ENCODE data around the gene RBM19.

Gene RBM19

GRCh38 chr12:113847856-113848255 is 118.3 kb downstream of the RBM19 start:
- DNase-seq = no peak

GRCh38 chr12:113846883-113847755 is 119.0 kb downstream of the RBM19 start:
- no peak for DNase-seq

- no peak for DNase-seq
Observed at GRCh38 chr12:113845900-113846674, 120.0 kb downstream of the RBM19 start.

- DNase-seq = no peak
Observed at GRCh38 chr12:113844495-113845210, 121.5 kb downstream of the RBM19 start.

- DNase-seq = no peak
Observed at GRCh38 chr12:113842699-113843098, 123.4 kb downstream of the RBM19 start.

GRCh38 chr12:113841786-113842185 is 124.3 kb downstream of the RBM19 start:
- DNase-seq = no peak

- DNase-seq = no peak
Observed at GRCh38 chr12:113840401-113841042, 125.6 kb downstream of the RBM19 start.

- DNase-seq = no peak
Observed at GRCh38 chr12:113838896-113839295, 127.2 kb downstream of the RBM19 start.

GRCh38 chr12:113837528-113838296 is 128.4 kb downstream of the RBM19 start:
- DNase-seq = no peak

- no peak for DNase-seq
Observed at GRCh38 chr12:113837084-113837483, 129.0 kb downstream of the RBM19 start.

- no peak for DNase-seq
Observed at GRCh38 chr12:113835896-113836295, 130.2 kb downstream of the RBM19 start.

- no peak for DNase-seq
Observed at GRCh38 chr12:113835433-113835832, 130.7 kb downstream of the RBM19 start.

GRCh38 chr12:113833422-113833821 is 132.7 kb downstream of the RBM19 start:
- no peak for DNase-seq

GRCh38 chr12:113831476-113831875 is 134.6 kb downstream of the RBM19 start:
- no peak for DNase-seq

- no peak for DNase-seq
Observed at GRCh38 chr12:113831016-113831415, 135.1 kb downstream of the RBM19 start.

GRCh38 chr12:113829212-113829611 is 136.9 kb downstream of the RBM19 start:
- DNase-seq = no peak

- no peak for DNase-seq
Observed at GRCh38 chr12:113827539-113828114, 138.5 kb downstream of the RBM19 start.

- no peak for DNase-seq
Observed at GRCh38 chr12:113826805-113827538, 139.2 kb downstream of the RBM19 start.

- no peak for DNase-seq
Observed at GRCh38 chr12:113825705-113826104, 140.4 kb downstream of the RBM19 start.

- DNase-seq = no peak
Observed at GRCh38 chr12:113823816-113824215, 142.3 kb downstream of the RBM19 start.

- no peak for DNase-seq
Observed at GRCh38 chr12:113823016-113823415, 143.1 kb downstream of the RBM19 start.

Data from activated CD4-positive, alpha-beta T cell treated with anti-CD3 and anti-CD28 coated beads for 4 hours (primary cell).